ENCODE measurements around the gene CER1.
"Not testable (repeated sequence)": the region's sequence is repeated elsewhere in the genome, so short reads cannot be mapped to it uniquely, and the experiment has no call there.

The CER1 gene

GRCh38 chr9:14713187-14713767 lies 9.3 kb downstream of the CER1 start:
- DNase-seq, result no peak

- no peak for DNase-seq
These were observed 11.7 kb downstream of the CER1 start for GRCh38 chr9:14710804-14711203.

- DNase-seq, result no peak
These were observed 15.9 kb downstream of the CER1 start for GRCh38 chr9:14706530-14707140.

- DNase-seq, result no peak
These were observed 17.5 kb downstream of the CER1 start for GRCh38 chr9:14705079-14705478.

GRCh38 chr9:14704281-14704680 lies 18.3 kb downstream of the CER1 start:
- DNase-seq, result no peak

- DNase-seq, result no peak
These were observed 20.3 kb downstream of the CER1 start for GRCh38 chr9:14702200-14702720.

- DNase-seq, result peak; percentile 53
These were observed 29.2 kb downstream of the CER1 start, which contains the start of gene ZDHHC21 for GRCh38 chr9:14693251-14693861. ZDHHC21 (minus strand) TSS chr9:14693432; CDS start chr9:14674340, 19,092 bp downstream.

GRCh38 chr9:14692470-14693250 lies 29.9 kb downstream of the CER1 start:
- DNase-seq, result no peak

- no peak for DNase-seq
These were observed 31.4 kb downstream of the CER1 start for GRCh38 chr9:14690948-14691730.

GRCh38 chr9:14687042-14687719 lies 35.4 kb downstream of the CER1 start:
- no peak for DNase-seq

GRCh38 chr9:14686168-14686567 lies 36.4 kb downstream of the CER1 start:
- no peak for DNase-seq

GRCh38 chr9:14682616-14683015 lies 39.9 kb downstream of the CER1 start:
- not testable (repeated sequence) for DNase-seq

GRCh38 chr9:14678776-14679175 lies 43.8 kb downstream of the CER1 start:
- no peak for DNase-seq

GRCh38 chr9:14677872-14678271 lies 44.7 kb downstream of the CER1 start:
- DNase-seq, result no peak

GRCh38 chr9:14677396-14677795 lies 45.1 kb downstream of the CER1 start:
- DNase-seq, result no peak

- DNase-seq, result no peak
These were observed 47.9 kb downstream of the CER1 start for GRCh38 chr9:14674630-14675029.

GRCh38 chr9:14671377-14671776 lies 51.2 kb downstream of the CER1 start:
- DNase-seq, result no peak

- DNase-seq, result no peak
These were observed 51.8 kb downstream of the CER1 start for GRCh38 chr9:14670718-14671117.

Measured in CD4-positive, alpha-beta T cell treated with Interleukin-10 for 1 hour (primary cell).